GM19372 (cell line): ENCODE data around the gene VPS8.

Experiments used
- ATAC-seq: cut with Tn5 transposase; IDR thresholded peaks from one replicate; pipeline ENCODE4 v1.9.1; 2021; ENCODE audit warnings: mild to moderate bottlenecking, low read depth, moderate library complexity; ENCODE audit not compliant: unreplicated experiment

Gene VPS8

GRCh38 chr3:185037801-185038200 is 225.8 kb downstream of the VPS8 start:
- no peak for ATAC-seq

- ATAC-seq, result no peak
Measured at GRCh38 chr3:185040425-185040824, 228.5 kb downstream of the VPS8 start.

GRCh38 chr3:185041540-185041939 is 229.6 kb downstream of the VPS8 start:
- no peak for ATAC-seq

- no peak for ATAC-seq
Measured at GRCh38 chr3:185042312-185043050, 230.5 kb downstream of the VPS8 start.

- no peak for ATAC-seq
Measured at GRCh38 chr3:185046164-185046515, 234.2 kb downstream of the VPS8 start.

GRCh38 chr3:185046603-185047002 is 234.6 kb downstream of the VPS8 start:
- no peak for ATAC-seq

- no peak for ATAC-seq
Measured at GRCh38 chr3:185049710-185050109, 237.7 kb downstream of the VPS8 start.

- no peak for ATAC-seq
Measured at GRCh38 chr3:185051801-185052200, 239.8 kb downstream of the VPS8 start.

- ATAC-seq, result no peak
Measured at GRCh38 chr3:185052631-185053030, 240.7 kb downstream of the VPS8 start.

- no peak for ATAC-seq
Measured at GRCh38 chr3:185056908-185057307, 244.9 kb downstream of the VPS8 start.

GRCh38 chr3:185057829-185058228 is 245.9 kb downstream of the VPS8 start:
- ATAC-seq, result no peak

- ATAC-seq, result no peak
Measured at GRCh38 chr3:185058796-185059195, 246.8 kb downstream of the VPS8 start.

GRCh38 chr3:185059766-185060165 is 247.8 kb downstream of the VPS8 start:
- ATAC-seq, result no peak

GRCh38 chr3:185060655-185061054 is 248.7 kb downstream of the VPS8 start:
- ATAC-seq, result no peak

- no peak for ATAC-seq
Measured at GRCh38 chr3:185062191-185062590, 250.2 kb downstream of the VPS8 start.

- no peak for ATAC-seq
Measured at GRCh38 chr3:185063431-185063830, 251.5 kb downstream of the VPS8 start.

GRCh38 chr3:185065059-185065458 is 253.1 kb downstream of the VPS8 start:
- no peak for ATAC-seq

GRCh38 chr3:185066251-185066650 is 254.3 kb downstream of the VPS8 start:
- no peak for ATAC-seq

- no peak for ATAC-seq
Measured at GRCh38 chr3:185067173-185067572, 255.2 kb downstream of the VPS8 start.

GRCh38 chr3:185069037-185070030 is 257.4 kb downstream of the VPS8 start:
- no peak for ATAC-seq

- ATAC-seq, result no peak
Measured at GRCh38 chr3:185070491-185071286, 258.7 kb downstream of the VPS8 start.
